ENCODE data around the gene NPC1.

NPC1 gene

DNA sequence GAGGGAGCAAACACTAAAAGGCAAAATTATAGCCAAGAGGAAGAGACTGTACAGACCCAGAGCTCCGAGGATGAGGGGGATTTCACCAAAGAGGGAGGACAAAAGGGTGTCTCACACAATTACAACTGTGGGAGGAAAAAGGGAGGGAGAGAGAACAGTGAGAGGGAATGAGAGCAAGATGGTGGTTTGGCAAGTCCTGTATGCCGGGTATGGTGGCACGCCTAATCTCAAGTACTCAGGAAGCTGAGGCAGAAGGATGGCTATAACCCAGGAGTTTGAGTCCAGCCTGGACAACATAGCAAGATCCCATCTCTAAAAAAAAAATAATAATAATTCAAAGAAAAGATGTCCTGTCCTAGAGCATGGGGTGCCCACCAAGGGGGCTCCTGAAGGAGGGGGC, 34.3 kb downstream of the NPC1 start:
- no peaks in the 10 kb centered on the region for H3K36me3 ChIP-seq
- no peaks in the 10 kb centered on the region for H3K9me3 ChIP-seq
- H3K27me3 ChIP-seq, result no peaks in the 10 kb centered on the region
- no peak overlapping the region for H3K4me3 ChIP-seq (ENCODE audit: low read depth, low read length)
- TF ChIP-seq, protein P1, sequence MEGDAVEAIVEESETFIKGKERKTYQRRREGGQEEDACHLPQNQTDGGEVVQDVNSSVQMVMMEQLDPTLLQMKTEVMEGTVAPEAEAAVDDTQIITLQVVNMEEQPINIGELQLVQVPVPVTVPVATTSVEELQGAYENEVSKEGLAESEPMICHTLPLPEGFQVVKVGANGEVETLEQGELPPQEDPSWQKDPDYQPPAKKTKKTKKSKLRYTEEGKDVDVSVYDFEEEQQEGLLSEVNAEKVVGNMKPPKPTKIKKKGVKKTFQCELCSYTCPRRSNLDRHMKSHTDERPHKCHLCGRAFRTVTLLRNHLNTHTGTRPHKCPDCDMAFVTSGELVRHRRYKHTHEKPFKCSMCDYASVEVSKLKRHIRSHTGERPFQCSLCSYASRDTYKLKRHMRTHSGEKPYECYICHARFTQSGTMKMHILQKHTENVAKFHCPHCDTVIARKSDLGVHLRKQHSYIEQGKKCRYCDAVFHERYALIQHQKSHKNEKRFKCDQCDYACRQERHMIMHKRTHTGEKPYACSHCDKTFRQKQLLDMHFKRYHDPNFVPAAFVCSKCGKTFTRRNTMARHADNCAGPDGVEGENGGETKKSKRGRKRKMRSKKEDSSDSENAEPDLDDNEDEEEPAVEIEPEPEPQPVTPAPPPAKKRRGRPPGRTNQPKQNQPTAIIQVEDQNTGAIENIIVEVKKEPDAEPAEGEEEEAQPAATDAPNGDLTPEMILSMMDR (IDR thresholded peaks at IDR 0.05; ENCODE audit: low read depth, low read length), result no peak
- no peak for DNase-seq
- H3K4me1 ChIP-seq, result no peaks in the 10 kb centered on the region

DNA sequence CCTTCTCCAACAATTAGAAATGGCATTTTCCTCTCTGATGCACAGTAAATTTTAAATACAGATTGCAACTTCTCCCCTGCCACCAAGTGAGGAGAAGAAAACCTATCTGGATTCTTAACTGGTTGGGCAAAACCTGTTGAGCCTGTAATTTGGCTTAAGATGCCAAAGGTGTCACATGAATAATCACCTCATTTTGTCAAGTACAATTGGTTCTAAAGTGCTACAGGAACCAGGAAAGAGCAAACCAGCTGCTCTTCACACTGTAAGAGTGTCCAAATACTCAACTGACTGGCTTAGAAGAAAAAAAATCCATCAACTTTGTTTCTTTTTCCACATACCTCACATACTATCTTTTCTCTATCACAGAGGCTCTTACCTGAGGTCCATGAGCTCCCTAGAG, 35.4 kb downstream of the NPC1 start:
- Histone ChIP-seq H3K4me3 (ENCODE audit: low read depth, low read length) (no peak overlapping the region), H3K36me3 (no peaks in the 10 kb centered on the region)

DNA sequence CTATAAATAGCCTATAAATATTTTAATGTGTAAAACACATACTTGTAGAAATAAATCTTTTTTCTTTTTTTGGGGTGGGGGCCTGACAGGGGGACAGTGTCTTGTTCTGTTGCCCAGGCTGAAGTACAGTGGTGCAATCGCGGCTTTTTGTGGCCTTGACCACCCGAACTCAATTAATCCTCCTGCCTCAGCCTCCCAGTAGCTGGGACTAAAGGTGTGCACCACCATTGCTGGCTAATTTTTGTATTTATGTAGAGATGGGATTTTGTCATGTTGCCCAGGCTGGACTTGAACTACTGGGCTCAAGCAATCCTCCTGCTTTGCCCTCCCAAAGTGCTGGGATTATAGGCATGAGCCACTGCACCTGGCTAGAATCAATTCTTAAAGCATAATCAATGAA, 37.6 kb downstream of the NPC1 start:
- Histone ChIP-seq H3K9me3 (no peaks in the 10 kb centered on the region), H3K4me3 (ENCODE audit: low read depth, low read length) (no peak overlapping the region), H3K27me3 (no peaks in the 10 kb centered on the region), H3K4me1 (no peaks in the 10 kb centered on the region), H3K36me3 (no peaks in the 10 kb centered on the region)
- no peak for DNase-seq
- TF ChIP-seq, protein P1 (IDR thresholded peaks at IDR 0.05; ENCODE audit: low read depth, low read length), result no peak

More for the DNA sequence above, 35.4 kb downstream of the NPC1 start:
- no peaks in the 10 kb centered on the region for H3K9me3 ChIP-seq
- no peak for DNase-seq
- no peaks in the 10 kb centered on the region for H3K27me3 ChIP-seq
- TF ChIP-seq, protein P1 (IDR thresholded peaks at IDR 0.05; ENCODE audit: low read depth, low read length), result no peak
- no peaks in the 10 kb centered on the region for H3K4me1 ChIP-seq

DNA sequence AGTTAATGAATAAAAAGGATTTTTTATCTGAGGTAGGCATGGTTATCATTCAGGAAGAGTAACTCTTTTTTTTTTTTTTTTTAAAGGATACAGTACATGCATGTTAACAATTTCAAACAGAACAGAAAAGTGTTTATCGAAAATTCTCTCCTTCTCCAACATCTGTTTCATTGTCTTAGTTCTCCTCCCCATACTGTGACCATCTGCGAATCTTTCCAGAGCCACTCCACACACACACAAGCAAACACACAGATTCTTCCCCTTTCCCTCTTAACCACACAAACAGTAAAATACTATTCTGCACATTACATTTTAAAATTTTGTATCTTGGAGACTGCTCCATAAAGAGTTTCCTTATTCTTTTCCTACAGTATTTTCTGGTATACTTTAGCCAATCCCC, 38.0 kb downstream of the NPC1 start:
- H3K9me3 ChIP-seq, result no peaks in the 10 kb centered on the region
- H3K27me3 ChIP-seq, result no peaks in the 10 kb centered on the region
- H3K36me3 ChIP-seq, result no peaks in the 10 kb centered on the region
- no peaks in the 10 kb centered on the region for H3K4me1 ChIP-seq
- DNase-seq, result no peak
- TF ChIP-seq, protein P1 (IDR thresholded peaks at IDR 0.05; ENCODE audit: low read depth, low read length), result no peak
- H3K4me3 ChIP-seq (ENCODE audit: low read depth, low read length), result no peak overlapping the region

DNA sequence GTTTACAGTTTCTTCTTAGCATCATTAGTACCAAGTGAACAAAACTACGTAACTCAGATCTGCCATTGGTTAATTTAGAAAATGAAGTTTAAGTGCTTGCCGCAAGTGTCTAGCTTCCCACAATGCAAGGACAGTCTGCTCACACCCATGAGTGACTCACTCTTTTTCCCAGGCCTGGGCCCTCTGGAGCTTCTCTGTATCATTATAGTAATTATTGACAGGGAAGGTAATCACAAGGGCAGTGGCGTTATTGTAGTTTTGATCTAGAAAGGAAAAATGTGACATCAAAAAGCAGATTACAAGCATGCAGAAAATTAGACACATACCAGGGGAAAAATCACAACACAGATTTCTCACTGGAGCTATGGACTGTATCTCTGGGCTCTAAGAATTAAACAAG, 38.5 kb downstream of the NPC1 start:
- DNase-seq, result no peak
- no peaks in the 10 kb centered on the region for H3K27me3 ChIP-seq
- no peaks in the 10 kb centered on the region for H3K4me1 ChIP-seq
- H3K4me3 ChIP-seq (ENCODE audit: low read depth, low read length), result no peak overlapping the region
- H3K9me3 ChIP-seq, result no peaks in the 10 kb centered on the region
- TF ChIP-seq, protein P1 (IDR thresholded peaks at IDR 0.05; ENCODE audit: low read depth, low read length), result no peak
- no peaks in the 10 kb centered on the region for H3K36me3 ChIP-seq

DNA sequence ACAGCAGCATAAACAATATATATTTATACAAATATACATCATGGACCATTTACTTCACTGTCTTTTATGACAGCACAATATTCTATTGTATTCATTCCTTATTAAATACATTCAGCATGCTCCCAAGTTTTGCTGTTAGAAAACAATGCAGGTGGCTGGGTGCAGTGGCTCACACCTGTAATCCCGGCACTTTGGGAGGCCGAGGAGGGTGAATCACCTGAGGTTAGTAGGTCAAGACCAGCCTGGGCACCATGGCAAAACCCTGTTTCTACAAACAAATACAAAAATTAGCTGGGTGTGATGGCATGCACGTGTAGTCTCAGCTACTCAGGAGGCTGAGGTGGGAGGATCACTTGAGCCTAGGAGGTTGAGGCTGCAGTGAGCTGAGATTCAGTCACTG, 39.0 kb downstream of the NPC1 start:
- no peak overlapping the region for H3K4me3 ChIP-seq (ENCODE audit: low read depth, low read length)
- H3K36me3 ChIP-seq, result no peaks in the 10 kb centered on the region
- no peak for DNase-seq

More for the DNA sequence above, 39.0 kb downstream of the NPC1 start:
- TF ChIP-seq, protein P1 (IDR thresholded peaks at IDR 0.05; ENCODE audit: low read depth, low read length), result no peak
- Histone ChIP-seq H3K27me3 (no peaks in the 10 kb centered on the region), H3K9me3 (no peaks in the 10 kb centered on the region), H3K4me1 (no peaks in the 10 kb centered on the region)
